Neural progenitor cell (in vitro differentiated cells): ENCODE results near the gene SHISAL1. TPM values are rescaled to one million over a fixed set of nuclear protein-coding genes. Genes with fewer than 3 reads are reported as not detected.

Experiments
- DNase-seq: peaks from one replicate; pipeline ENCODE4 v3.0.0-alpha.2; 2016; ENCODE audit warnings: low spot score
- H2AFZ ChIP-seq: fragments of 200-600 bp; sonication (generic); replicated peaks from 2 replicates; pipeline ENCODE4 v1.6.1; 2016; ENCODE audit warnings: antibody characterized with exemption
- H3F3A ChIP-seq: fragments of 200-600 bp; sonication (generic); 2 replicates; pipeline ENCODE4 v1.6.1; 2016; ENCODE audit warnings: antibody characterized with exemption, low read depth
- H3K27ac ChIP-seq: fragments of 200-600 bp; sonication (generic); 2 replicates; pipeline ENCODE4 v1.5.1; 2016; ENCODE audit warnings: mild to moderate bottlenecking
- H3K27me3 ChIP-seq: fragments of 200-600 bp; sonication (generic); 2 replicates; pipeline ENCODE4 v1.6.1; 2016; ENCODE audit warnings: mild to moderate bottlenecking, moderate library complexity
- H3K36me3 ChIP-seq: fragments of 200-600 bp; sonication (generic); 2 replicates; pipeline ENCODE4 v1.5.1; 2016
- H3K4me1 ChIP-seq: fragments of 200-600 bp; sonication (generic); 2 replicates; pipeline ENCODE4 v1.6.1; 2016; ENCODE audit warnings: mixed run types
- H3K4me2 ChIP-seq: fragments of 200-600 bp; sonication (generic); 2 replicates; pipeline ENCODE4 v1.6.1; 2016
- H3K4me3 ChIP-seq: fragments of 200-600 bp; sonication (generic); 2 replicates; pipeline ENCODE4 v1.5.1; 2016
- H3K79me2 ChIP-seq: fragments of 200-600 bp; sonication (generic); 2 replicates; pipeline ENCODE4 v1.6.1; 2016; ENCODE audit warnings: low read depth
- H3K9ac ChIP-seq: fragments of 200-600 bp; sonication (generic); 2 replicates; pipeline ENCODE4 v1.6.1; 2016
- H3K9me3 ChIP-seq: fragments of 200-600 bp; sonication (generic); 2 replicates; pipeline ENCODE4 v1.5.1; 2016; ENCODE audit warnings: low read depth
- H4K20me1 ChIP-seq: fragments of 200-600 bp; sonication (generic); 2 replicates; pipeline ENCODE4 v1.6.1; 2016; ENCODE audit warnings: low read depth
- H3K27ac Mint-ChIP-seq: 3 replicates; pipeline ENCODE4 v1.8.0; 2021; ENCODE audit warnings: mixed read lengths
- H3K27me3 Mint-ChIP-seq: 2 replicates; pipeline ENCODE4 v1.8.0; 2022; ENCODE audit warnings: low read depth, mild to moderate bottlenecking, inconsistent platforms, moderate library complexity, mixed read lengths; ENCODE audit not compliant: insufficient read depth
- H3K36me3 Mint-ChIP-seq: 3 replicates; pipeline ENCODE4 v1.8.0; 2021; ENCODE audit warnings: mixed read lengths
- H3K4me1 Mint-ChIP-seq: 3 replicates; pipeline ENCODE4 v1.8.0; 2021; ENCODE audit warnings: mixed read lengths
- H3K4me3 Mint-ChIP-seq: 3 replicates; pipeline ENCODE4 v1.8.0; 2021; ENCODE audit warnings: mild to moderate bottlenecking, moderate library complexity, mixed read lengths
- H3K9me3 Mint-ChIP-seq: 3 replicates; pipeline ENCODE4 v1.8.0; 2020; ENCODE audit warnings: mixed read lengths
- EZH2 ChIP-seq: fragments of 200-600 bp; sonication (generic); IDR thresholded peaks from 2 replicates; pipeline ENCODE4 v1.6.1; 2017; ENCODE audit warnings: antibody characterized with exemption, mild to moderate bottlenecking, moderate library complexity
- EZH2phosphoT487 ChIP-seq: fragments of 200-600 bp; sonication (generic); IDR thresholded peaks from 2 replicates; pipeline ENCODE4 v1.6.1; 2017; ENCODE audit warnings: antibody characterized with exemption
- total RNA-seq: library from RNA; depleted of rRNA; stranded (reverse); fragments of >200 nt; gene quantifications from 2 replicates; pipeline ENCODE4 v1.2.3, GENCODE V29; 2015; ENCODE audit warnings: low replicate concordance
- TF ChIP-seq, protein P1 (sequence below): fragments of 200-600 bp; sonication (generic); IDR thresholded peaks from 2 replicates; pipeline ENCODE4 v1.5.1; 2017; ENCODE audit warnings: antibody characterized with exemption, mild to moderate bottlenecking

Gene SHISAL1
- total RNA-seq, 1 donor from 2014 or later, result 4.4 TPM

DNA sequence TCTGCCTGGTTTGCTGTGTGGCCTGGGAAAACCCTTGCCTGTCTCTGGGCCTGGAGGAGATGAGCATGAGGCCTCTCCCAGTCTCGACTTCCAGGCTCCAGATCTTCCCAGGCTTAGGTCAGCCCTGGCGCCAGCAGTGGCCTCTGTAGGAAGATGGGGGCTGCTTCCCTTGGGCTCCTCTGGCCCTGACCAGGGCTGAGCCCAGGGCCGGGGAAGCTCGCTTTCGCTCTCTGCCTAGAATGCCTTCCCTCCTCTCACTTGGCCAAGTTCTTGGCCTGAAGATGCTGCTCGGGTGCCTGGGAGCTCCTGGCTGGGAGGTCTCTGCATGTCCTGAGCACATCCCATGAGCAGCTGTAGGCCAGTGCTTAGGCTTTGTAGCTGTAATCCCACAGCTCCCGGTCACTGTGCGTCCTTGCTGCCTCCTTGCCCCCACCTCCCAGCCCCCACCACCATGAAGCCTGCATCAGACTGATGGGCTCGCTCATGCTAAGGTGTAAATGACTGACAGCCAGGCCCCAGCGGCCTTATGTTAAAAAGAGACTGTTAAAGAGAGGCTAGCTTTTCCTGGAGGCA lies 25.5 kb downstream of the SHISAL1 start:
- H4K20me1 ChIP-seq, result no peaks in the 10 kb centered on the region
- peaks cover 11% of the 10 kb centered on the region for H3K27me3 Mint-ChIP-seq
- peaks cover 26% of the 10 kb centered on the region for H3K4me1 ChIP-seq
- H3K79me2 ChIP-seq, result no peaks in the 10 kb centered on the region
- H3K9ac ChIP-seq, result no peak overlapping the region
- H3K36me3 ChIP-seq, result no peaks in the 10 kb centered on the region
- H3K36me3 Mint-ChIP-seq, result no peaks in the 10 kb centered on the region
- H3K9me3 ChIP-seq, result no peaks in the 10 kb centered on the region
- no peaks in the 10 kb centered on the region for H3K9me3 Mint-ChIP-seq
- TF ChIP-seq, protein P1, sequence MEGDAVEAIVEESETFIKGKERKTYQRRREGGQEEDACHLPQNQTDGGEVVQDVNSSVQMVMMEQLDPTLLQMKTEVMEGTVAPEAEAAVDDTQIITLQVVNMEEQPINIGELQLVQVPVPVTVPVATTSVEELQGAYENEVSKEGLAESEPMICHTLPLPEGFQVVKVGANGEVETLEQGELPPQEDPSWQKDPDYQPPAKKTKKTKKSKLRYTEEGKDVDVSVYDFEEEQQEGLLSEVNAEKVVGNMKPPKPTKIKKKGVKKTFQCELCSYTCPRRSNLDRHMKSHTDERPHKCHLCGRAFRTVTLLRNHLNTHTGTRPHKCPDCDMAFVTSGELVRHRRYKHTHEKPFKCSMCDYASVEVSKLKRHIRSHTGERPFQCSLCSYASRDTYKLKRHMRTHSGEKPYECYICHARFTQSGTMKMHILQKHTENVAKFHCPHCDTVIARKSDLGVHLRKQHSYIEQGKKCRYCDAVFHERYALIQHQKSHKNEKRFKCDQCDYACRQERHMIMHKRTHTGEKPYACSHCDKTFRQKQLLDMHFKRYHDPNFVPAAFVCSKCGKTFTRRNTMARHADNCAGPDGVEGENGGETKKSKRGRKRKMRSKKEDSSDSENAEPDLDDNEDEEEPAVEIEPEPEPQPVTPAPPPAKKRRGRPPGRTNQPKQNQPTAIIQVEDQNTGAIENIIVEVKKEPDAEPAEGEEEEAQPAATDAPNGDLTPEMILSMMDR, result no peak
- TF ChIP-seq EZH2 (no peak), EZH2phosphoT487 (no peak)
- H3K4me3 Mint-ChIP-seq, result no peak overlapping the region
- H2AFZ ChIP-seq, result no peak overlapping the region
- H3K4me2 ChIP-seq, result no peak overlapping the region
- peaks cover 51% of the 10 kb centered on the region for H3K4me1 Mint-ChIP-seq
- H3K27me3 ChIP-seq, result no peaks in the 10 kb centered on the region
- H3F3A ChIP-seq, result no peaks in the 10 kb centered on the region
- peak overlapping the region; percentile 69 for H3K27ac Mint-ChIP-seq
- no peak for DNase-seq
- no peak overlapping the region for H3K27ac ChIP-seq
- H3K4me3 ChIP-seq, result no peak overlapping the region

DNA sequence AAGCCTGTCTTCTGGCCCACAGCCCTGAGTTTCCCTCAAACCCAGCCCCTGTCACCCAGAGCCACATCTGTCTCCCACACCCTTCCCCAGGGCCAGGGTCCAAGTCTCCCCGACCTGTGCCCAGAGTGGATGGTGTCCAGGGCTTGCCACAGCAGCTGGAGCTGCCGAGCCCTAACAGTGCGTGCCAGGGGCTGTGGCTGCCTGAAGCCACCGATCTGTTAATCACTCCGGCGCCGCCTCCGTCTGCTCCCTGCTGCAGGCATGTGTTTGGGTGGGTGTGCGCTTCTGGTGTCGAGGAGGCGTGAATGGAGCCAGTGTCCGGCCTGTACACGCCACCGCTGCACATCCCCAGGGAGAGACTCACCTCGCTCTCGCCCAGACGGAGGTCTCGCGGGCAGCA lies 26.1 kb downstream of the SHISAL1 start:
- H3K9ac ChIP-seq, result no peak overlapping the region
- Mint-ChIP-seq H3K9me3 (no peaks in the 10 kb centered on the region), H3K4me3 (no peak overlapping the region), H3K4me1 (peaks cover 47% of the 10 kb centered on the region), H3K27ac (peak overlapping the region; percentile 63), H3K27me3 (peaks cover 7% of the 10 kb centered on the region), H3K36me3 (no peaks in the 10 kb centered on the region)
- H3K27ac ChIP-seq, result no peak overlapping the region
- no peaks in the 10 kb centered on the region for H3F3A ChIP-seq
- H3K4me2 ChIP-seq, result no peak overlapping the region
- no peaks in the 10 kb centered on the region for H3K9me3 ChIP-seq
- TF ChIP-seq, protein P1, result no peak
- no peak for TF ChIP-seq EZH2phosphoT487
- TF ChIP-seq EZH2, result no peak
- no peaks in the 10 kb centered on the region for H3K79me2 ChIP-seq
- H3K27me3 ChIP-seq, result no peaks in the 10 kb centered on the region
- no peak overlapping the region for H3K4me3 ChIP-seq
- peaks cover 26% of the 10 kb centered on the region for H3K4me1 ChIP-seq
- H3K36me3 ChIP-seq, result no peaks in the 10 kb centered on the region
- DNase-seq, result no peak
- H4K20me1 ChIP-seq, result no peaks in the 10 kb centered on the region
- H2AFZ ChIP-seq, result no peak overlapping the region

DNA sequence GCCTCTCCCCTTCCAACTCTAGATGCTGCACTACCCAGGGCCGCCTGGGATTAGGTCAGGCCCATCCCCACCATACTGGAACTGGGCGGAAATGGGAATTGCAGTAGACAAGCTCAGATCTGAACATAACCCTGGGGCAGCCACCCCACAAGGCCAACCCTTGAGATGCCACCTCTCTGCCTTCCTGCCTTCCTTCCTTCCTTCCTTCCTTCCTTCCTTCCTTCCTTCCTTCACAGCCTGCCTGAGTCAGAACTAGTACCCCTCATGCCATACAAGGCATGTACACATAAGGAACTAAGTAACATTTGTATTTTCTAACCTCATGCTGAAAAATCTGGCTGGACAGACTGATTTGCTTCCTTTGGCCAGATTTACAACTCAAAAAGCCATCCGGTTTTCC lies 28.0 kb downstream of the SHISAL1 start:
- Histone ChIP-seq H4K20me1 (no peaks in the 10 kb centered on the region), H3K9ac (no peak overlapping the region), H3K36me3 (no peaks in the 10 kb centered on the region), H3K27ac (no peak overlapping the region), H3F3A (no peaks in the 10 kb centered on the region), H2AFZ (no peak overlapping the region), H3K79me2 (no peaks in the 10 kb centered on the region), H3K4me1 (peaks cover 28% of the 10 kb centered on the region), H3K27me3 (no peaks in the 10 kb centered on the region), H3K9me3 (no peaks in the 10 kb centered on the region), H3K4me2 (no peak overlapping the region), H3K4me3 (no peak overlapping the region)
- no peak overlapping the region for H3K27ac Mint-ChIP-seq
- H3K4me3 Mint-ChIP-seq, result no peak overlapping the region
- H3K9me3 Mint-ChIP-seq, result peaks cover 2% of the 10 kb centered on the region
- TF ChIP-seq, protein P1, result no peak
- TF ChIP-seq EZH2phosphoT487 (no peak), EZH2 (no peak)
- DNase-seq, result no peak
- H3K4me1 Mint-ChIP-seq, result peaks cover 48% of the 10 kb centered on the region
- H3K27me3 Mint-ChIP-seq, result peaks cover 9% of the 10 kb centered on the region
- H3K36me3 Mint-ChIP-seq, result no peaks in the 10 kb centered on the region
